Measurements from ENCODE around the gene MPP4.
A peak's percentile ranks its signal among the peaks of the same experiment; 100 is the strongest.
"Not testable (repeated sequence)": the region's sequence is repeated elsewhere in the genome, so short reads cannot be mapped to it uniquely, and the experiment has no call there.

The MPP4 gene

DNA sequence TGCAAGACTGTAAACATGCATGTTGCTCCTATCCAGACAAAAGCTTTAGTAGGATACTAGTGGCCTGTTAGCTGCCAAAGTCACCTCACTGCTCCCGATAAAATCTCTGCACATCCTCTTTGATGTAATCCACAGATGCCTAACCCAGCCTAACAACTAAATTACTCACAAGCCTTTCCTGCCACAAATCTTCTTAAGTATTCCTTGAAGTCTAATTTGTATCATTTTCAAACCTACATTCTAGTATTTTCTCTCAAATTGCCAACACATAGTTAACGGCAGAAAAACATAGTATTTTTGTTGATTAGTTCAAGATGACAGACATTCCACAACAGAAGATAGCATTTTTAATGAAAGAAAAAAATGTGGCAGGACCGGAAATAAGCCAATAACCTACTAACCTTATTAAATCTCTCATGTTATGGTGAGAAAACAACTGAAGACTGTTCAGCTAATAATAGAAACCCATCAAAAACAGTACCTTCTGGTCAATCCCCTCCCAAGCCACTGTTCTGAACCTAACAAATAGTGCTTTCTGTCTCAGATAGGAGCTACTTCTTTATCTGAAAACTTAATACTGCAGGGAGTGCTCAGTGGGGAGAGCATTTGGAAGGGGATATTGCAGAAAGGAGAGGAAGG, at the start of gene MPP4:
Gene MPP4, minus strand, starts transcription at position 57 of the 639 bp plus-strand sequence. CDS start 4,690 bp downstream, outside the sequence.
- no peak for DNase-seq

- DNase-seq: no peak
Observed at GRCh38 chr2:201746551-201746950, 48.1 kb upstream of the MPP4 start.

DNA sequence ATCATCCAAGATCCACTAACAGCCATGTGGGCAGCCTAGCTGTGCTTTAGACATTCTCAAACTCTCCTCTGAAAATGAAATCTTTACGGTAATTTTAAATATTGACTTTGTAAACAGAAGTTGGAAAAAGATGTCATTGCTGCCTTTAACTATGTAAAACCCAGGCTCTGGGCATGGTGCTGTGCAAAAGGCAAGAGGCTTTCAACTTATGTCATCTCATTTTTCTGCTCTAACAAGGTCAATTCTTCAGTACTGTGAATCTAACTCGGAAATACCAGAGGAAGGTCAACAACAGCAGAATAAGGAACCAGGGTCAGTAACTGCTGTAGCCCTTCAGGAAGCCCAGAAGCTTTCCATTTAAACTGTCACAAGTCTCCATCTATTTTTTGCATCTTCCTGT, 37.0 kb upstream of the MPP4 start:
- DNase-seq: no peak

DNA sequence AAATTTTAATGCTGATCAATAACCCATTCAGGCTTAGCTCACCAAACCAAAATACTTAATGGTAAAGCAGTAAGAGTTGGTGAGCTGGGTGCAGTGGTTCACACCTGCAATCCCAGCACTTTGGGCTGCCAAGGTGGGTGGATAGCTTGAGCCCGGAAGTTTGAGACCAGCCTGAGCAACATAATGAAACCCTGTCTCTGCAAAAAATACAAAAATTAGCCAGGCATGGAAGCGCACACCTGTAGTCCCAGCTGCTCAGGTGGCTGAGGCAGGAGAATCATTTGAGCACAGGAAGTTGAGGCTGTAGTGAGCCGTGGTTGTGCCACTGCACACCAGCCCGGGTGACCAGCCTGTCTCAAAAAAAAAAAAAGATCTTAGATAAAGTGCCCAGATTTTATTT, 35.7 kb upstream of the MPP4 start:
- DNase-seq: no peak

- no peak for DNase-seq
Observed at GRCh38 chr2:201733544-201733943, 35.1 kb upstream of the MPP4 start.

GRCh38 chr2:201730651-201731285, 32.3 kb upstream of the MPP4 start:
- no peak for DNase-seq

DNA sequence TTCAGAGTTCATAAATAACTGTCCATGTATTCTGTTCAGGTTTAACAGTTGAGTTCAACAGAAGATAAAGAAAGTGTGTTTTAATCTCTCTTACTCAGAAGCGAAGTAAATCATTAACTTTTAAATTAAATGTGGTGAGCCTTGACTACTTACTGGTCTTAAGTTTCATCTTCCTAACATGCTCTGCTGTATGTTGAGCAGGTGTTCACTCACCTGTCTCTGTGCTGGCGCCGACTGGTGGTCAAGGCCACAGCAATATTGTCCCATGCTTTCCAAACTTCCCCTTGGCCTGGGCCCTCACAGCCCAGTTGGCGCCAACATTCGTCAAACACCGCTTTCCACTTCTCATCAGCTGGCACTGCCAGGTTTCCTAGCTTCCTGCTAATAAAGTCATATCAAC, 17.0 kb upstream of the MPP4 start:
- DNase-seq: no peak

DNA sequence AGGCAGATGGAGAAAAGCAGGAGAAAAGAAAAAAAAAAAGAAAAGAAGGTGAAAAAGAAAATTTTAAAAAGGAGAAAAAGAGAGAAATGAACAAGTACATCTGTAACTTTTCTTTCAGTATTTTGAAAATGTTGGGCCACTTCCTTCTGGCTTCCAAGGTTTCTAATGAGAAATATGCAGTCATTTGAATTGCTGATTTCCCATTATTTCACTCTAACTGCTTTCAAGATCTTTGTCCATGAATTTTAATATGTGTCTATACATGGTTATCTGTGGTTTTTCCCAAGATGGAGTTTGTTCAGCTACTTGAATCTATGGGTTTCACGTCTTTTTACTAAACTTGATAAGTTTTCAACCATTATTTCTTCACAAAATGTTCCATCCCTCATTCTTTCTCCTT, 14.3 kb upstream of the MPP4 start:
- DNase-seq: no peak

GRCh38 chr2:201709747-201710146, 11.3 kb upstream of the MPP4 start:
- DNase-seq: no peak

DNA sequence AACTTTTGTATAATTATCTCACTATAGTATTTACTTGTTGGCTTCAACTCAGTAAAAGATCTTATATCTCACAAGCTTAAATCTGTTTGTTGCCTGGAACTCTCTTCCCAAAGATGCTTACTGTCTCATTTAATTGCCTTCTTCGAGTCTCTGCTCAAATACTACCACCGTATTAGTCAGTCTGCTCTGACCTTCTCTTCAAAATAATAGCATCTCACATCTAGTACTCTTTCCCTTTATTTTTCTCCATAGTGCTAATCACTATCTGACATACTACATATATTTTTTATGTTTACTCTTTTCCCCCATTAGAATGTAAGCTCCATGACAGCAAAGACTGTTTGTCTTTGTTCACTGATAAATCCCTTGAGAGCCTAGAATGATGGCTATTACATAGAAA, 10.6 kb upstream of the MPP4 start:
- no peak for DNase-seq

DNA sequence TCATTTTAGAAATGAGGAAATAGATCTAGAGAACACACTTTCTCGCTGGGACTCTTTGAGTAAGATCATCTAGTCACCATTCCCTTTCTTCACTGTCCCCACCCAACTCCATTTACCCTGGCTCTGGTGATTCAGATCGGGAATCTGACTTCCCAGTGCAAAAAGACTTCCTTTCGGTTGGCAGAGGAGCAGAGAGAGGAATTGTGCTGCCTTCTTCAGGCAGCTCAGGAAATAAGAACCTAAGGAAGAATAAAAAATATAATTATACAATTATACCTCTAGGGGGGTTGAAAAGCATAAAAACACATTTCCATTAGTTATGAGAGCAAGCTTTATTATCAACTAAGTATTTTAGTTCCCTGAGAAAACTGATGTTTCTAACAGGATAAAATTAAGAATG, 9.3 kb upstream of the MPP4 start:
- no peak for DNase-seq

GRCh38 chr2:201707142-201707541, 8.7 kb upstream of the MPP4 start:
- no peak for DNase-seq

GRCh38 chr2:201704536-201704935, 6.1 kb upstream of the MPP4 start:
- DNase-seq: no peak

- DNase-seq: no peak
Observed at GRCh38 chr2:201701646-201702045, 3.2 kb upstream of the MPP4 start.

- no peak for DNase-seq
Observed at GRCh38 chr2:201699416-201699815, 972 bp upstream of the MPP4 start.

- no peak for DNase-seq
Observed at GRCh38 chr2:201697899-201698298, 545 bp downstream of the MPP4 start.

GRCh38 chr2:201696151-201696659, 2.2 kb downstream of the MPP4 start:
- DNase-seq: no peak

DNA sequence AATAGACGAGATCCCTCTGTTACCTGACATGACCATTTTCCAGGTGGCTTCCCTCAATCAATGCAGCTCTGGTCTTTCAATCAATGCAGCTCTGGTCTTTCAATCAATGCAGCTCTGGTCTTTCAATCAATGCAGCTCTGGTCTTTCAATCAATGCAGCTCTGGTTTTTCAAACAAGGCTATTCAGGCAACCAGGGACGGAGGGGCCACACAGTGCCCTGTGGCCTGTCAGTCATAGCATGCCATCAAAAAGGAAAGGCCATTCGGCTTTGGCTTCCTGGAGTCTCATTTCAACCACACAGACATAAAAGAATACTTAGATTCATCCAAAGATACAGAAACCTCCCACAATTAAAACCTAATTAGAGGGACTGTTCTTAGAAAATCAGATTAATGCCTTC, 13.3 kb downstream of the MPP4 start:
- no peak for DNase-seq

GRCh38 chr2:201680743-201681142, 17.7 kb downstream of the MPP4 start:
- no peak for DNase-seq

GRCh38 chr2:201678401-201678800, 20.0 kb downstream of the MPP4 start:
- peak in 1 of 2 donors; percentile 73 for DNase-seq

- DNase-seq: no peak
Observed at GRCh38 chr2:201675454-201675853, 23.0 kb downstream of the MPP4 start.

- DNase-seq: no peak
Observed at GRCh38 chr2:201674794-201675193, 23.6 kb downstream of the MPP4 start.

GRCh38 chr2:201674298-201674697, 24.1 kb downstream of the MPP4 start:
- no peak for DNase-seq

DNA sequence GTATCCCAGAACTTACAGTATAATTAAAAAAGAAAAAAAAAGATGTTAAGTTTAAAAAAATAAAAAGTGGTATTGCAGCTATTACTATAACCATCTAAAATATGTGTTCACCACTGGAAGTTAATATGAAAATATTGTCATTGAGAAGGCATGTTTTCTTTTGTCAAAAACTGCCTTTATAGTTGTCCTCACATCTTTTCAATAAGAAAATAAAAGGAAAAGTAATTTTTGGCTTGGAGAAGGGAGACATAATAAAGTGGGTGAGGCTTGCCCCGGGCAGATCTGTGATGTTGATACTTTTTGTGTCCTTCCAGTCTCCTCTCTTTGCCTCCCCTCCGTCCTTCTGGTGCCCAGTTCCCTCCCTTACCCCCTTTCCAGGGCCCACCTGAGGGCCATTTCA, 24.9 kb downstream of the MPP4 start:
- DNase-seq: no peak

DNA sequence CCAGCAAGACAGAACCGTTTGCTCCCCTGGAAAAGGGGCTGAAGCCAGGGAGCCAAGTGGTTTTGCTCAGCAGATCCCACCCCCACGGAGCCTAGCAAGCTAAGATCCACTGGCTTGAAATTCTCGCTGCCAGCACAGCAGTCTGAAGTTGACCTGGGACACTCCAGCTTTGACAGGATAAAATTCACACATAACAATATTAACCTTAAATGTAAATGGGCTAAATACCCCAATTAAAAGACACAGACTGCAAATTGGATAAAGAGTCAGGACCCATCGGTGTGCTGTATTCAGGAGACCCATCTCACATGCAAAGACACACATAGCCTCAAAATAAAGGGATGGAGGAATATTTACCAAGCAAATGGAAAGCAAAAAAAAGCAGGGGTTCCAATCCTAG, 27.2 kb downstream of the MPP4 start:
- not testable (repeated sequence) for DNase-seq
